Gastroesophageal sphincter (tissue), 3 donors: ENCODE measurements around the gene DENND1B.

Experiments used
- POLR2AphosphoS5 ChIP-seq: sonication (generic); formaldehyde crosslinking; IDR thresholded peaks from one replicate; pipeline ENCODE4 v1.6.1; 2017; ENCODE audit warnings: antibody characterized with exemption
- TF ChIP-seq, protein P1 (sequence below), 4 experiments: fragments of 200-600 bp in 2 of 4; fragments of 450-650 bp in 2 of 4; sonication (generic) in 1 of 4; IDR thresholded peaks; one replicate each; pipeline ENCODE4 v1.5.1; 2017 to 2019; ENCODE audit warnings: antibody characterized with exemption in 4 of 4, mild to moderate bottlenecking in 2 of 4, moderate library complexity in 2 of 4

DNA sequence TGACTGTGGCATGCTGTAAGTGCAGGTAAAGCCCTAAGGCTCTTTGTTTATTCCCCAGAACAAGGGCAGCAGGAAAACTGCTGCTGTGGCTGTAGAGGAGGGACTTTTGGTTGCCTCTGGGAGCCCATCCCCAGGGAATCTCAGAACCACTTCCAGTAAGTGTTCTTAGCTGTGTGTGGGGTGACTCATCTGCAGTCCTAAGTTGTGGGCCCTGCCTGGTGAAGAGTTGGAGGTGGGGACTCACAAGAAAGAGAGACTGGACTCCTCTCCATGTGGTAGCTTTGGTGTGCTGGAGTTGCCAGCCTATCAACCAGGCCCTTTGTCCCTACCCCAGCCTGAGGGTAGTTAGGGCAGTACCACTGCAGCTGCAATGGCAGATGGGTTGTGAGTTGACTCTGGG lies 24.0 kb upstream of the DENND1B start:
- TF ChIP-seq, protein P1, sequence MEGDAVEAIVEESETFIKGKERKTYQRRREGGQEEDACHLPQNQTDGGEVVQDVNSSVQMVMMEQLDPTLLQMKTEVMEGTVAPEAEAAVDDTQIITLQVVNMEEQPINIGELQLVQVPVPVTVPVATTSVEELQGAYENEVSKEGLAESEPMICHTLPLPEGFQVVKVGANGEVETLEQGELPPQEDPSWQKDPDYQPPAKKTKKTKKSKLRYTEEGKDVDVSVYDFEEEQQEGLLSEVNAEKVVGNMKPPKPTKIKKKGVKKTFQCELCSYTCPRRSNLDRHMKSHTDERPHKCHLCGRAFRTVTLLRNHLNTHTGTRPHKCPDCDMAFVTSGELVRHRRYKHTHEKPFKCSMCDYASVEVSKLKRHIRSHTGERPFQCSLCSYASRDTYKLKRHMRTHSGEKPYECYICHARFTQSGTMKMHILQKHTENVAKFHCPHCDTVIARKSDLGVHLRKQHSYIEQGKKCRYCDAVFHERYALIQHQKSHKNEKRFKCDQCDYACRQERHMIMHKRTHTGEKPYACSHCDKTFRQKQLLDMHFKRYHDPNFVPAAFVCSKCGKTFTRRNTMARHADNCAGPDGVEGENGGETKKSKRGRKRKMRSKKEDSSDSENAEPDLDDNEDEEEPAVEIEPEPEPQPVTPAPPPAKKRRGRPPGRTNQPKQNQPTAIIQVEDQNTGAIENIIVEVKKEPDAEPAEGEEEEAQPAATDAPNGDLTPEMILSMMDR (IDR thresholded peaks at IDR 0.05), result no peak
- no peak for TF ChIP-seq POLR2AphosphoS5
